NCI-H1930 (cell line): ENCODE results near the gene DHRS3.

ENCODE experiments used
- DNase-seq, 2 experiments: peaks; one replicate each; lab custom pipeline; 2025; lab: John Stamatoyannopoulos, UW

DHRS3 gene

DNA sequence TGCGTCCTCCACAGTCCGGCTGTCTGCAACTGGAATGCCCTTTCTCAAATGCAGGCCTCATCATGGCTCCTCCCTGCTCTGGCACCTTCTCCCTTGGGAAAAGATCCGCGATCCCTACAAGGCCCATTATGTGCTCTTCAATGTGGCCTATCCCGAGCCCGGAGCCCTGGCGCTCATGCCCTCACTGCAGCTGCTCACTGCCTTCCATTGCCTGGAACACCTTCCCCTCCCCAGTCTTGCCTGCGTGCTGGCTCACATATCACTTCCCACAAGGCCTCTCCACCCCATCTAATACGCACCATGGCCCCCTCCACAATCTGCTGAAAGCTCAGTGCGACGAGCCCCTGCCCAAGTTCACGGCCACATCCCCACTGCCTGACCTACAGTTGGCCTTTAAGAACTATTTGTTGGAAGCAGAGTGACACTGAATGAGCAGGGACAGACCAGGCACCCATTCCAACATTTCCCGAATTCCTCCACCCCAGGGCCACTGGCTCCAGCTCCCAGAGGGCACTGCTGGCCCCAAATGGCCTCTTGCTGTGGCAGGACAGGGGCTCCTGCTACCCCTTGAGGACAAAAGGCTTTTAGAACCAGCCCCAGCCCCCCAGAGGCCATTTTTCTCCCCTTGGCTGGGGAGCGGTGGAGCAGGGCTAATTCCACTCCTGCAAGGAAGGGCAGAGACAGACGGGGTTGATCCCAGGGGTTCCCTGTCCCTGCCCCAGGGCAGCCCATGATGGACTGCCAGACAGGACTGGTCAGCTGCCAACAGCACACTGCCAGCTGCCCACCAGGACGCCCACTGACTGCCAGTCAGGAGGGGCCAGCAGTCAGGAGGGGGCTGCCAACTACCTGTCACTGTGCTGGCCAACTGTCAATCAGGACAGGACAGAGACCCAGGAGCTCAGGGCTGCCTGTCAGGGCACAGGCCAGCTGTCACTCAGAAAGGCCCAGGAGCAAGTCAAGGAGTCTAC, 64.8 kb downstream of the DHRS3 start:
- DNase-seq, result no peak

DNA sequence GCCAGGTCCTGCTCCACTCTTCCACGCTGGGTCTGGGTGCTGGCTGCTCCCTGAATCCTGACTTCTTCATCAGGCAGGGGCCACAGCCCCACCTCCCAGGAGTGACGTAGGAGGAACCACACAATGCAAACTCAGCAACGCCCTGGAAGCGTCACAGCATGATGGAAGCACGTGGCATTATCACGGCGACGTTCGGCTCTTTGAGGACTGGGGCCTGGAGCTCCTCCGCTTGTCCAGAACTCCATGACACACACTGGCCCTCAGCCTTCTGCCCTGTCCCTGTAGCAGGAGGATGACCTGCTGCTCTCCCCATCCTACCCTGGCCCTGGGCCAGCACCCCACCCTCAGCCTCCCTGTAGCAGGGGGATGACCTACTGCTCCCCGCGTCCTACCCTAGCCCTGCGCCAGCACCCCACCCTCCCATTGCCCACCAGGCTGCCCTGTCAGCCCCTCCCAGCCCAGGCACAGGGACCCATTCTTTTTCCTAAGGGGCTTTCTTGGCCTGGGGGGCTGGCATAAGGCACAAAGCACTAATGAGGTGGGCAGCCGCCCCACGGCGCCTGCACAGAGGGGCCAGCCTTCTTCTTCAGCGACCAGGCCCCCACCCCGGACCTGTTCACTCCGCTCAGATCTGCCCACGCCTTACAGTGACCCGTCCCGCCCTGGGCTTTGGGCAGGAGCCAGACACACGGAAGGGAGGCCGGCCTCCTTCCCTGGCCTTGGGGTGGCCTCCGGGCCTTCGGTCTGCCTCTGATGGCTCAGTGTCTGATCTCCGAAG, 65.7 kb downstream of the DHRS3 start:
- DNase-seq, result no peak

DNA sequence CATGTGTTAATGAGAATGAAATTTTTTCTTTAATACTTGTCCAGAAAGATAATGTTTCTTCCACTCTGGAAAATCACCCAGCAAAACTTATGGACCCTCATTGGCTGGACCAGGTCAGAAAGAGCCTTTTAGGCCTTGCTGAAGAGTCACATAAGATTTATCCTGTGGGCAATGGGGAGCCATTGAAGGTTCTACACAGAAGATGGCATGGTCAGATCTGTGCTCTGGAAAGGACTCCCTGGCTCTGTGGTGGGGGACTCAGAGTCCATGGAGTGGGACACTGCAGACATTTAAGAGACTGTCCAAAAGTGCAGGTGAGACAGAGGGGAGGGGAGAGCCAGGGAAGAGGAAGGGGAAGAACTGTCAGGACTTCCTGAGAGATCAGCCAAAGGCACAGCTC, 66.4 kb downstream of the DHRS3 start:
- DNase-seq, result no peak

DNA sequence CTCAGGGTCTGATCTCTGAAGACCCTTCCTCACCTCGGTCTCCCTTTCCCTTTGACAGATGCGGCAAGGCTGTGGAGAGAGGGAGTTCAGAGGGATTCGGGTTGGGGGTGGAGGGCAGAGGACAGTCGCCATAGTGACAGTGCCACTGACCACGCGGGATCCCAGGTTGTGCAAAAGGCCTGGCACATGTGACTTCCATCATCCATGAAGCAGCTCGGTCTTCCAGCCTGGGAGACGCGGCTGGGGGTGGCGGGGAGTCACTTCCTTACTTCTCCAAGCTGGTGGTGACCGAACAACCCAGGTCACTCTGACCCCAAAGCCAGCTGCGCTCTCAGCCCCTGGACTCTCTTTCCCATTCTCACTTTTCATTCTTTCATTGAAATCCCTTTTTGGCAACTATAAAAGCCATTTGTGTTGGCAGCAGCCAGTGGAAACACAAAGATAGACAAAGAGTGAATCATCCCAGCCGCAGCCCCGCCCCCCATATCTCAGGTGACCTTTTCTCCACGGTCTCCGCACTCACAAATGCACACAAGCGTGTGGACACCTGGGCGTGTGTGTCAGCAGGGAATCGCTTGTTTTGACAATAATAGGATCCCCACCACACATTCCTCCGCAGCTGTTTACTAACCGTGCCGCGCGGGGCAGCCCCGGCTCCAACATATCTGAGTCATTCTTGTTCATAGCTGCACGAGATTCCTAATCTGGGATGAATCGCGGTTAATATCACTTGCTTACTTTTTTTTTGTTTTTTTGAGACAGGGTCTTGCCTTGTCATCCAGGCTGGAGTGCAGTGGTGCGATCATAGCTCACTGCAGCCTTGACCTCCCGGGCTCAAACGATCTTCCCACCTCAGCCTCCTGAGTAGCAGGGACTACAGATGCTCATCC, 68.3 kb downstream of the DHRS3 start:
- no peak for DNase-seq

DNA sequence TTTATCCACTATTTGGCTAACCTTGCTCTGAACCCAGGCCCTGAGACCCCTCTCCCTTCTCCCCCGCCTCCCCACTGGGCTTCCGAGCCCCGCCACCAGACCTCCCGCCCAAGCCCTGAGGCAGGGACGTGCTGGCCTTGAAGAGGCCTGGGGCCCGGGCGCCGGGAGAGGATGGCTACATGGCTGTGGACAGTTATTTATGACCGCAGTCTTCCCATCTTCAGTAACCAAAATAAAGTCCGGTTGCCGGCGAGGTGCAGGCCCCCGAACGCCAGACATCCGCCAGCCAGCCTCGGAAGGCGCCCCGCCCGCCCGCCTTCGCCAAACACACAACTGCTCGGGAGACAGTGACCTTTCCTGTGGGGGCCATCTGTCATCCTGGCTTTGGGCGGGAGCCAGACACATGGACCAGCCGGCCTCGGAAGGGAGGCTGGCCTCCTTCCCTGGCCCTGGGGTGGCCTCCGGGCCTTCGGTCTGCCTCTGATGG, 69.0 kb downstream of the DHRS3 start:
- DNase-seq, result no peak

DNA sequence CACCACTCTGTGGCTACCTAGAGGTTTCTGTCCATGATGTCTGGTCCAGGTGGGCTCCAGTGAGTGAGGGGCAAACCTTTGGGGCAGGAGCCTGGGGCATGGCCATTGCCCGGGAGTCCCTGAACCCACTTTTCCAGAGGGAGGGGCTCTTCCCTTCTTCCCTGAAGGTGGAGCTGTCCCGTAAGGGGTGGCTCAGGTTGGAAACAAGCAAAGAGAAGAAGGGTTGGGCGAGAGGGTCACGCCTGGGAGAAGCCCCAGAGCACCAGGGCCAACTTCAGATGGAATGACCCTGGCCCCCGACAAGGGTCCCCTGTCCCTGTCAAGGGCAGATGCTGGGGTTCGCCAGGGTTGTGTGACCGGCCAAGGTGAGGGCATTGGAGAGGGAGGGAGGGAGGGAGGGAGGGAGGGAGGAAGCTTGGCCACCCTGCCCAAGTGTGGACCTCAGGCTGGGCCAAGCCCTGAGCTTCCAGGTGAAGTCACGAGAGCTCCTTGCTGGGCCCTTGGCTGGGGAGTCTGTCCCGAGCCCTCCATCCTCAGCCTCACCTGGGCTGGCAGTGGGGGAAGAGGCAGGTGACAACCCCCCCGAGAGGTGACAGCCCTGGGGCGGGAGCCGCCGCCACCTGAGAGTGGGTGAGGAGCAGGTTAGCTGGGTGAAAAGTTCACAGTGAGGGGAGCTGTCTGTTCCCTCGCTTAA, 69.6 kb downstream of the DHRS3 start:
- no peak for DNase-seq

DNA sequence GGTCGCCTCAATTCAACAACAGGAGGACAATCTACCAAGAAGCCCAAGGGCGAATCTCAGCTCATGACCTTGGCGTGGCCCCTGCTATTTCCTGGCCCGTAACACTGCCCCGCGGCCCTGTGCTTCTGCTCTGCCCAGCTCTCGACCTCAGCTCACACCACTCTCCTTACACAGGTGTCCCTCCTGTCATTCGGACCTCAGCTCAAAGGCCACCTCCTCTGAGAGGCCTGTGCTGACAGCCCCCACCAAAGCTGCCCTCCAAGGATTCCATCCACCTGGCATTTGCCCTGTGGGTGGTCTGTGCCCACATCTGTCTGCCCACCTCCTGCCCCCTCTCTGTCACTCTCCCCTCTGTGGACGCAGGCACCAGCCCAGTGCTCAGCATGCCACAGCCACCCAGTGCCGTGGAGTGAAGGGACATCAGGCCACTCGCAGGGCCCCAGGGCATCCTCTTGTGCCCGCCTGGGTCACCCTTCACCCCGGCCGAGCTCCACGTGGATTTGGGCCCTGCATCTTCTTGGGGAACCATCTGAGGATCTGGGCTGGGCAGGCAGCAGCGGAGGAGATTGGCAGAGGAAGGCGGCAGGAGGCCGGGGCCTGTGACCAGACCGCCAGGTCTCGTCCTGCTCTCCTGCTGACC, 70.3 kb downstream of the DHRS3 start:
- no peak for DNase-seq

DNA sequence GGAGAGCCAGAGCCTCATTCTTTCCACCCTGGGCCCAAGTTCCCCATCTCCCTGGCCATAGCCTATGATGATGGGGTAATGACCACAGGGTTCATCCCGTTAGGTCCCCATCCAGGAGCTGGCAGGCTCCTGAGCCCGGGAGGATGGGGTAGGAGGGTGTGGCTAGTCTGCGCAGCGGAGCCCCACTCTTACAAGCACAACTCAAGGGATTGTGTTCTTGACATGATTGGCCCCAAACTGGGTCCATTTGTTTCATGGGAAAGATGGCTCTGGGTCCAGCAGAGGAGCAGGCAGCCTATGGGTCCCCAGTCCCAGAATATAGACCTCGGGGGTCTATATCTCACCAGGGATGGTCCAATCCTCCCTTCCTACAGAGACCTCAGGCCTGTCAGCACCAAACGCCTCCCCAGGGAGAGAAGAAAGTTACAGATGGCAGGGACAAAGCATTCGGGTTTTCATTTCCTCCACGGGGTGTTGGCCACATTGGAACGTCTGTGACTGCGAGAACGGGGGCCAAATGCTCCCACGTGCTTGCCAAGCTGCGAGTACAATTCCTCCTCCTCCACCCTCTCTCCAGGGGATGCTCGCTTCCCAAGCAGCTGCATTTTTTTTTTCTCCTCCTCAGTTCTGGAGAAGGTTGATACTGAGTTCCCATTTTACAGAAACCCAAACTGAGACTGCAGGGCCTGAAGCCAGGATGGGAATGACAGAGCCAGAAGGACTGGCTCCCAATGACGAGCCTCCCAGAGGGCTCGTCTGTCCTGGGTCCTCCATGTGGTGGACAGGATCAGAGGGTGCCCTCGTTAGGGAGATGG, 71.0 kb downstream of the DHRS3 start:
- DNase-seq, result no peak

DNA sequence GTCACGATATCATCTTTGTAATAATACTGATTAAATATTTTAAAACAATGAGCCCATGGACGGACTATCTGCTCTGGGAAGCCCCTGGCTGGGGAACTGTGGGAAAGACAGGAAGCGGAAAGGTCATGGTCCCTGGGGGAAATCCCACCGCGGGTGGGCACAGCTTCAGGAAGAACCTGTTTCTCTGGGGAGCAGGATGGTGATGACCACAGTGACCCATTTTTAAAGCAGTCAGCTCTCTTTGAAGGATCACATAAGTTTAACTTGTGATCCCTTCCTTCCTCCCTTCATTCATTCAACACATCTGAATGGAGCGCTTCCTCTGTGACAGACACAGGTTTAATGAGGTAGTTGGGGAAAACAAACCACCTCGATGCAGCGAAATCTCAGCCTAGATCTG, 73.0 kb downstream of the DHRS3 start:
- no peak for DNase-seq

DNA sequence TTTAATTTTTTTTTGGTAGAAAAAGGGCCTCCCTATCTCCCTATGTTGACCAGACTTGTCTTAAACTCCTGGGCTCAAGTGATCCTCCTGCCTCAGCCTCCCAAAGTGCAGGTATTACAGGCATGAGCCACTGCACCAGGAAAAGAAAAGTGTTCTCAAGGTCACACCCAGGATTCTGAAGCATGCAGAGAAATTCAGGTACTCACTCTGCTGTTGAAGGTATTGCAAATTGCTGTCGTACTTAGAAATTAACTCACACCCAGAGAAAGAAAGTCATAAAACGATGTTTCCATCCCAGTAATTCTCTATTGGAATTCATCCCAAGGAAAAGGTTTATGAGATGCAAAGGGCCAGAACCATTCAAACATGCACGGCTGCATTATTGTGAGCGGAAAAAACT, 73.7 kb downstream of the DHRS3 start:
- no peak for DNase-seq

DNA sequence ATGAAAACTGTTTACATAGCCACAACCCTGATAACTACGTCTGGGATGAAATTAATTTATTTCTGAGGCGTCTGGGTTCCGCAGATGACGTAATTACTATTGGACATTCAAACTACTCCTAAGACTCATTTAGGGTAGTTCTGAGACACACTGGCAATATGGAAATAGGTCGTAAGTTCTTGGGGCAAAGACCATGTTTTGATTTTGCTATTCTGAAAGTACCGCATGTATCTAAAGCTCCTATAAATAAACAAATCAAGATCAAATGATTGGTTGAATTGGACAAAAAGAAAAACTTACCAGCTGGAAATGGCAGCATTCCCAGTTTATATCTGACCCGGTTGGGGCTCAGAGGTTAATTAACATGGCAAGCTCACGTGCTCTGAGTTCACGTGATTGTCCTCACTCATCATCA, 74.3 kb downstream of the DHRS3 start:
- no peak for DNase-seq

DNA sequence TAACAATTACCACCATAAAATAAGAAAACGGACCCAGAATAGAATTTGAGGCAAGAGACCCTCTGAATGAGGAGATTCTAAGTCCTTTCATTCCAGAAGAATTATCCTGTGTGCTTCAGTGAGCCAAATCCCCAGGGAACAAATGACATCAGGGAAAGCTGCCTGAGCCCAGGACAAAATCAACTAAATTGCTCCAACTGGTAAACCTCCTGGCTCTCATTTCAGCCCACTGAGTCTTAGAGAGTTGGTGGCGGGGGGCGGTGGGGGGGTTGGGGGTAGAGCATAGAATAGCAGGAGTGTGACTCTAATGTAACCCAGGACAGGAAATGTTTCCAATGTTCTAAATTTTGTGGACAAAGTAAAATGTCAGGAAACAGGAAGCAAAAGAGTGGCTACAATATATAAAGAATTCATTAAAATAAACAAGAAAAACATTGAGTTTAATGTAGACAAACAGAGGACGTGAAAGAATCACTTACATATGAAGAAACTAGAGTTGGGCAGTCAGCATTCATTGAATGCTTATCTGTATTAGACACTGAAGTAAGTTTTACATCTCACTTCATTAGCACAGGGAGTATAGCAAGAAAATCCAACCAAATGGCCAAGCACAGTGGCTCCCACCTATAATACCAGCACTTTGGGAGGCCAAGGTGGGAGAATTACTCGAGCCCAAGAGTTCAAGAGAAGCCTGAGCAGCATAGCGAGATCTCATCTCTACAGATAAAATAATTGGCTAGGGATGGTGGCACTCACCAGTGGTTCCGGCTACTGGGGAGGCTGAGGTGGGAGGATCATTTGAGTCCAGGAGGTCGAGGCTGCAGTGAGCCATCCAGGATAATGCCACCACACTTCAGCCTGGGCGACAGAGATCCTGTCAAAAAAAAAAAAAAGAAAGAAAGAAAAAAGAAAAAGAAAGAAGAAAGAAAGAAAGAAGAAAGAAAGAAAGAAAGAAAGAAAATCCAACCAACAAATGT, 75.1 kb downstream of the DHRS3 start:
- no peak for DNase-seq

DNA sequence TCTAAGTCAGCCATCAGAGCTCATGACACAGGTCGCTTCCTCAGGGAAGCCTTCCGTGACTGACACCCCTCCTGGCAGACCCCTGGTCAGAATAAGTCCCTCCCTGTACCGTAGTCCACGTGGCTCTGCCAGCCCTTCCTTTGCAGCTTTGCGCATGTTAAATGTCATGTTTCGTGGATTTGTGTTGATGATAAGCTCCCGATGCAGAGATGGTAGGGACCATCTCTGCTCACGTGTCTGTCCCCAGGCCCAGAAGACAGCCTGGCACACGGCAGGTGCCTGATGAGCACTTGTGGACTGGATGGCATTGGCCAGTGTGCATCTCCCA, 75.9 kb downstream of the DHRS3 start:
- no peak for DNase-seq

DNA sequence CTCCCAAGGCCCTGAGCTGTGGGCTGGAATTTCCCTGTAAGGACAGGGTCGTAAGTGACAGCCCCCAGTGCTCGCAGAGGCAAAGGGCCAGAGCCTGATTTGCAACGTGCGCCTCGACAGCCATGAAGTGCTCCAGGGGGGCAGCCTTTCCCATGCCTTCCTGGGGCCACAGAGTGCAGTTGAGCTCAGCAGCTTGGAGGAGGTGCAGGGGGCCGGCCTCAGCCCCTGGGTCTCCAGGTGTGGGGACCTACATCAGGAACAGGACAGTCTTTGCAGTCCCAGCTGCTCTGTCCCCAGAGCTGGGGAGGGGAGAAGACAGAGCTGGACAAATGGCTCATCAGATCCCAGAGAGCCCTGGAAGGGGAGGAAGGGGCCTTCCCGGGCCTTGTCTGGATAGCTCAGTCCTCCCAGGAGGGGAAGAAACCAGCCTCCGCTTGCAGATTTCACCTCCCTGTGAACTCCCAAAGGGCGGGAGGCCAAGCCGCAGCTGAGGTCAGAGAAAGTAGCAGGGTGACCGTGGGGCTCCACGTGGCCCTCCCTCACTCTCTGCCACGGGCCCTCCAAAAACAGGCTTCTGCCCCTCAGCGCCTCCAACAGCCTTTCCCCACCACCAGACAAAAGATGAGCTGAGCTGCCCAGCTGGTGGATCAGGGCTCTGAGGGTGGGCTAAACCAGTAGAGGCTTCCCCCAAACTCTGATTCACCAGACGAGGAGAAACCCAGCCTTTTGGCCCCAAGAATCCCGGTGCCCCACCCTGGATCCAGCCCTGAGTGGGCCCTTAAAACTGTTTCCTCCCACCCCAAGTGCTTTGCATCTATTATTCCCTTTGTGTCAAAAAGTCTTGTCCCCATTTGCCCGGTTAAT, 76.5 kb downstream of the DHRS3 start:
- no peak for DNase-seq

DNA sequence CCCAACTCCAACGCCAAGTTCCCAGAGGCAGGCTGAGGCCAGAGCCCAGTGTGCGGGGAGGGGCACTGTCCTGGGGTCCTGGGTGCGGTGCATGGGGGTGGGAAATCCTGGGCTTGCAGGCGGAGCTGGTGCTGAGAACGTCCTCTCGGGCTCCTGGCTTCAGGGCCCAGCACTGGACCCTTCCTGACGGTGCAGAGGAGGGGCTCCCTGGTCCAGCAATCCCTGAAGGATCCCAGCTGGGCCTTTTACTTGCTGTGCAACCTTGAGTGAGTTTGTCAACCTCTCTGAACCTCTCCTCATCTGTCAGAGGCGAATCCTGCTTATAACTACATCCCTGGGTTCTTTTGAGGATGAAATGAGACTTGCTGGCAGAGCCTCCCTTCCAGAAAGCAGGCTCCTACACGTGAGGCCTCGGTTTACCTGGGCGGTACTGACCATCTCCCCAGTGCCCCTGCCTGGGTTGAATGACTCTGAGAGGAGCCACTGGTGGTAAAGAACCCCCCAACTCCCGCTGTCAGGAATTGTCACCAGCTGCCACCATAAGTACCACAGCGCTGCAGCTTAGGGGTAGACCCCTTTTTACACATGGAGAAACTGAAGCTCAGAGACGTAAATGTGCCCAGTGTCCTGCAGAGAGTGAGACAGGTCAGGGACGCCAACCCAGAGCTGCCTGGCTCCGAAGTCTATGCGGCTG, 77.3 kb downstream of the DHRS3 start:
- no peak for DNase-seq

DNA sequence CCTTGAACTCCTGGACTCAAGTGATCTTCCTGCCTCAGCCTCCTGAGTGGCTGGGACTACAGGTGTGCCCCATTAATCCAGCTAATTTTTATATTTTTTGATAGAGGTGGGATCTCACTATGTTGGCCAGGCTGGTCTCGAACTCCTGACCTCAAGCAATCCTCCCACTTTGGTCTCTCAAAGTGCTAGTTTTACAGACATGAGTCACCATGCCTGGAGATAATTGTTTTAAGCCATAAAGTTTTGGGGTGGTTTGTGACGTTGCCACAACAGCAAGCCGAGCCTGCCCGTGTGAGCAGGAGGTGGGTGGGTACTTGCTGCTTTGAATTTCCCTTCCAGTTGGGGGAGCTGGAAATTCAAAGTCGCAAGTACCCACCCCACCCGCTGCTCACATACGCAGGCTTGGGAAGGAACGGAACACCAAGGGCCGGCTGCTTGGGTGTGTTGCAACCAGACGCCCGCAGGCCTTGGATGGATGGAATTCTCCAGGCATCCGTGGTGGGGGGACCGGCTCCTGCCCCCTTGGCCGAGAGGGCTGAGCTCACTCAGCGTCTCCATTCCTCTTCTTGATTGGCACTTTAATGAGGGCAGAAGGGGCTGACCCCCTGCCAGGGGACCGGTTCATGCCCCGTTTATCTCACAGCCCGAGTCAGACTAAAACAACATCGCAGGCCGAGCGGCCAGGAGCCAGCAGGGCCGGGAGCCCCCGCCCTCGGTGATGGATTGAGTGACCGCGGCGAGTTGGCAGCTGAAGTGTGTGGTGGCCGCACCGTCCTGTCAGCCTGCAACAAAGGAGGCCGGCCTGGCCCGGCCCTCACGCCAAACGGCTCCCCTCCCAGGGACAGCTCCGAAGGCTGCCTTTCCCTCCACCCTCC, 78.1 kb downstream of the DHRS3 start:
- no peak for DNase-seq
